Cerebellar cortex (tissue), 1 donor: ENCODE data around the gene FCSK.
"Not testable (repeated sequence)": the region's sequence is repeated elsewhere in the genome, so short reads cannot be mapped to it uniquely, and the experiment has no call there.

Source experiments
- DNase-seq: peaks from one replicate; pipeline ENCODE4 v3.0.0-alpha.2; 2015; ENCODE audit warnings: low spot score

Gene FCSK

DNA sequence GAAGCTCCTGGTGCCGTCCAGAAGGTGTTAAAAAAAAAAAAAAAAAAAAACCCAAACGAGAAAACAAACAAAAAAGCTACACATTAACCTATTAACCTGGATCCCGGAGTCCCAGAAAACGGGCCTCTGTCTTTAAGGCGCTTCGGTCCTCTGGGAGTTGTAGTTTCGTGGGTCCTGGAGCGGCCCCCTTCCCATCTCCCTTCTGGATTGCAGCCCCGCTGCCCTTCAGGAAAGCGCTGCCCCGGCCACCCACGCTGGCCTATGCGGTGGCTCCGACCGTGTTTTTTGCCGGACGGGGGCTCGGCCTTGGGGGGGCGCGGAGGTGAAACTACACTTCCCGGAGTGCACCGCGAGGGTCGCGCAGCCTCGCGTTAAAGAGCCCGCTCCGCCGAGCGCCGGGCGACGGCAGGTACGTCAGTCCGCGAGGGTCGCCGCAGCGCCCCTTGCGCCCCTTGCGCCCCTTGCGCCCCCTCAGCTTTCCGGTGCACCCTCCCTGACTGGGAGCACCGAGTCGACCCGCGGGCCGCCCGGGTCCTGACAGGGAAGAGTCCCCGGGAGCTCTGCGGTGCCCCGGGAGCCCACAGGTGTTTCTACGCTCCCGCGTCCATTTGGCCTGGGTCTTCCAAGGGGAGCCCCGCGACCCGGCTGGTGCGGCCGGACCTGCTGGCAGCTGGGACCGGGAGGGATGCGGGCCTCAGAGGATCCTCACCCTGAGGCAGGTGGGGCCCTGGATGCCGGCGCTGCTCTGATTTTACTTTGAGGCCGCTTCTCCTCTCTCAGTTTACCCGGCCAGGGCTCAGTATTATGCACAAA lies at the start of gene FCSK:
FCSK (plus strand) TSS at position 374 of the 813 bp plus-strand sequence. CDS start 8,596 bp downstream, outside the sequence.
- DNase-seq = peak; percentile 82

DNA sequence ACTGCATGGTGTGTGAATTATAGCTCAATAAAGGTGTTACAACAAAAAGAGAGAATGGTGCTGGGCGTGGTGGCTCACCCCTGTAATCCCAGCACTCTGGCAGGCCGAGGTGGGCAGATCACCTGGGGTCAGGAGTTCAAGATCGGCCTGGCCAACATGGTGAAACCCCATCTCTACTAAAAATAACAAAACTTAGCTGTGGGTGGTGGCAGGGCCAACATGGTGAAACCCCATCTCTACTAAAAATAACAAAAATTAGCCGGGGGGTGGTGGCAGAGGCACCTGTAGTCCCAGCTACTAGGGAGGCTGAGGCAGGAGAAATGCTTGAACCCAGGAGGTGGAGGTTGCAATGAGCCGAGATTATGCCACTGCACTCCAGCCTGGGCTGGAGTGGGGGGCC lies 48.3 kb upstream of the FCSK start:
- not testable (repeated sequence) for DNase-seq

DNA sequence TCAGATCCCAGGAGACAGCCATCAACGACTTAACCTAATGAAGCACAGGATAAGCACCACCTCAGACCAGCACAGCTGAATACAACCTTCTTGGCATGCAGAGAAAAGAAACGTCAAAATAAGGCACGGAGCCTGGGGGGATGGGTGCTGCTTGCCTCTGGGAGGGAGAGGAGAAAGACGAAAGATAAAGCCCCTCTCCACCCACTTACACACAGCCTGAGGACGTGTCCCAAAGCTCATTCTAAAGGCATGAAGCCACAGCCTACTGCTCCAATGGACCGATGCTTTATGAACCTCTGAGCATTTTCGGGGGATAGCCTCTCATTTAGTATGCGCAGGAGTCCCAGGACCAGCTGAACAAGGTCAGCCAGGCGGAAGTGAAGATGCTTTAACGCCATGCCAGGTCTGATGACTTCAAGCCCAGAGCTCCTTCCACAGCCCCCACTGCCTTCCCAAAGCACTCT lies 46.6 kb upstream of the FCSK start:
- DNase-seq = peak; percentile 48

GRCh38 chr16:70410734-70411133 lies 43.7 kb upstream of the FCSK start:
- peak; percentile 94 for DNase-seq

DNA sequence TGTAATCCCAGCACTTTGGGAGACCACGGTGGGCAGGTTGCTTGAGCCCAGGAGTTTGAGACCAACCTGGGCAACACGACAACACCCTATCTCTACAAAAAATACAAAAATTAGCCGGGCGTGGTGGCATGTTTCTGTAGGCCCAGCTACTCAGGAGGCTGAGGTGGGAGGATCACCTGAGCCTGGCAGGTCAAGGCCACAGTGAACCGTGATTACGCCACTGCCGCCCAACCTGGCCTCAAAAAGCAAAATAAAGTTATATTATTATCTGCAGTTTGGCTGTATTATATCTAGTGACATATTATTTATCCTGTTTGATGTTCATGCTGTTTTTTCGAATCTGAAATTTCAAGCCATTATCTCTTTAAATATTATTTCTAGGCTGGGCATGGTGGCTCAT lies 42.0 kb upstream of the FCSK start:
- no peak for DNase-seq

DNA sequence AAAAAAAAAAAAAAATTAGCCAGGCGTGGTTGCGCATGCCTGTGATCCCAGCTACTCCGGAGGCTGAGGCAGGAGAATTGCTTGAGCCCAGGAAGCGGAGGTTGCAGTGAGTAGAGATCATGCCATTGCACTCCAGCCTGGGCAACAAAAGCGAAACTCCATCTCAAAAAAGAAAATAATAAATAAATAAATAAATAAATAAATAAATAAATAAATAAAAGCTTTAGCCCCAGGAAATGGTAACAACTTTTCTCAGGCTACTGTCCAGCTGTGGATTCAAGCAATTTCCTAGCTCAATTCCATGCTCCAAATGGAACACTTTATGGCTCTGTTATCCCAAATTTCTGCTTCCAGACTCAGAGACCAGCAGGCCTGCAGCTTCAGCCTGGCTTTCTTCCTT lies 40.8 kb upstream of the FCSK start:
- not testable (repeated sequence) for DNase-seq

- no peak for DNase-seq
Measured at GRCh38 chr16:70416748-70417616, 37.4 kb upstream of the FCSK start.

- no peak for DNase-seq
Measured at GRCh38 chr16:70417661-70418060, 36.7 kb upstream of the FCSK start.

DNA sequence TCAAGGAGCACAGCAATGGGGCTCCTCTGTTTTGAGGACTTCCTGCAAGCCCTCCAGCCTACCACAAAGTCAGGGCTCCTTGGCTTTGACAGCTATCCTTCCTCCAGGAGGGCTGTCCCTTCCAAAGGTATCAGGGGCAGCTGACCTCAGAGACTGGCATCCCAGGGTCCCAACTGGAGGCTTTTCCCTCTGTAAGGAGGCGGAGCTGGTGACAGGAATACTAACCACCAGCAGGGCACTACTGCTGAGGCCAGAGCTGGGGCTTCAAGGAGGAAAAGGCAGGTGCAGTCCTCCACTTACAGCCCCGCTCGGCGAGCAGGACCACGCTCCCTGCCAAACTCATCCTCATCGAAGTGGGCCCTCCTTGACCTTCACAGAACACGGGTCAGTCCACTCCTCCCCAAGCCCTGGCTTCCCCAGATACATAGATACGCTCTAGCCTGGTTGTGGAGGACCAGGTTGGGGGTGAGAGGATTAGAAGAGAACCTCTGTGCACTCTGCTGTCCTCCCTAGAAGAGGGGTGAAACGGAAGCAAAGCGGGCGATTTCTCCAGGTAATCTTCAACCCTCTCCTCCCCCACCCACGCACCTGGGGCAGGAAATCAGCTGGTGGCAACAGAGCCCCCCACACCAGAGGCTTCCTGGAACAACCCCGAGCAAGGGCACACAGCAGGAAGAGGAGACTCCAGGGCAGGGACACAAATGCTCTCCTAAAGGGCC lies 36.0 kb upstream of the FCSK start:
- no peak for DNase-seq

GRCh38 chr16:70418993-70419318 lies 35.4 kb upstream of the FCSK start:
- DNase-seq = no peak

- DNase-seq = no peak
Measured at GRCh38 chr16:70419384-70420327, 34.7 kb upstream of the FCSK start.

GRCh38 chr16:70421014-70421413 lies 33.4 kb upstream of the FCSK start:
- DNase-seq = no peak

DNA sequence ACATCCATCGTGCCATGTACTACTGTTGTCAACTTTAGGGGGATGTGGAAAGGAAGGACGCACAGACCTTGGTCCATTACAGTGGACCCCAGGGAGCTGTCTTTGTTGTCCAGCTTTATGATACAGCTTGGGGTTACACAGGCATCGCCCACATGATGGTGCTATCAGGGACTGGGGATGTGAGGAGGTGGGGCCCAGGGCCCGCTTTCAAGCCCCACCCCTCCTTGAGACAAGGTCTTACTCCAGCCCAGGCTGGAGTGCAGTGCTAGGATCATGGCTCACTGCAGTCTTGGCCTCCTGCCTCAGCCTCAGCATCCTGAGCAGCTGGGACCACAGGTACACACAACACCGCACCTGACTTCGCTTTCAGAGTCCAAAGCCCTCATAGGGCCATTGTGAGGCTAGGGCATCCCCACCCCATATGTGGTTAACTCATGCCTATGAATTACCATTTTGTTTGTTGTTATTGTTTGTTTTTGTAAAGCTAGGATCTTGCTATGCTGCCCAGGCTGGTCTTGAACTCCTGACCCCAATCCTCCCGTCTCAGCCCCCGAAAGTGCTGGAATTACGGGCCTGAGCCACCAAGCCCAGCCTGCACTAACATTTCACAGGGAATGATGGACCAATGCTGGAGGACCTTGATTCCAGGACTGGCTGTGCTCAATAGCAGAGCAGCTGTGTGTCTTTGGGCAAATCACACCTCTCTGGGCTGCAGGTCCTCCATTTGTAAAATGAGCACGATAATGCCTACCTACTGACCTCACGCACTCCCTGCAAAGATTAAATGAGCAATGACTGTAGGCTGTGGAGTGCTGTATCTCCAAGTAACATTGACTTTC lies 32.7 kb upstream of the FCSK start:
- no peak for DNase-seq

- no peak for DNase-seq
Measured at GRCh38 chr16:70422543-70422942, 31.9 kb upstream of the FCSK start.

DNA sequence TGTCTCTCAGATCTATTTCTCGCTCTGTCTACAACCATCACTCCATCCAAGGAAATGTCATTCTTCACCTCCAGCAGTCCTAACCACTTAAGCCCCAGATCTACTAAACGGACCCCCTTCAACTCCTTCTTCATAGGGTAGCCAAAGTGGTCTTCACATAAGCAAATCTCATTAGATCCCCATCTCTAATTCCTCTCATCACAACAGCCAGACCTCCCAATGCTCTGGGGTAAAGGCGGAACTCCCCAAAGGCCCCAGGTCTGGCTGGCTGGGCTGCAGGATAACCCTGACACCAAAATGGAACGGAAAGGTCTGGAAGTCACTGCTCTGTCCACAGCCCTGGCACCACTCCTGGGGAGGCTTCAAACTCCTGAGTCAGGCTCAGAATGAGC lies 26.6 kb upstream of the FCSK start:
- DNase-seq = no peak

GRCh38 chr16:70428178-70428998 lies 26.0 kb upstream of the FCSK start:
- peak; percentile 84 for DNase-seq

DNA sequence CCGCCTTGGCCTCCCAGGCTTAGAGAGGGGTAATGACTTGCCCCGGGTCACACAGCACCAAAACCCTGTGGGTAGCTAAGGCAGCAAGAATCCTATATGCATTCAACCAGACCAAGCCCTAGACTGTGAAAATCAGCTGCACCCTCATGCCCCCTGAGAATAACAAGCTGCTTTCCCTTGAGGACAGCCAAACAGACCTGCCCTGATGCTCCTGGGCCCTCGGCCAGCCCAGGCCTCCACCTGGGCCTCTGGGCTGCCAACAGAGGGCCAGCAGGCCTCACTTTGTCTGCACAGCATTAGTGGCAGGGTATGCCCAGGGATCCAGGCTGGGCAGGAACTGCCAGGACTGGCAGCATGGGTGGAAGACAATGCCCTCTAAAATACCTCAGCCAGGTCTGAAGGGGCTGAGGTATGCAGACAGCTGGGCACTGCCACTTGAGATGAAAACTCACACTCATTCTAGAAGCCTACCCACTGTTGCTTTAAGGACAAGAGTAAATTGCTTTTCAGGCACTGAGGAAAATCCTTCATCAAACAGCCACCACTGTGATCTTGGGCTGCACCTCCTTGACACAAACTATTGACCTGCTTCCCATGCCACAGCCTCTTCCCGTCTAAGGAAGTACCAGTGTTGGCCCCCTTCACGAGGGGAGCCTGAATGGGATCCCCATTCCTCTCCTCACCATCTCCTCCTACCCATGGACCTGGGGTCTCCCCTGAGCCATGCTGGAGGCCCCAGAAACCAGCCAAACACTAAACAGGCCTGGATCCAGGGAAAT lies 24.3 kb upstream of the FCSK start:
- peak; percentile 43 for DNase-seq

GRCh38 chr16:70430667-70431536 lies 23.5 kb upstream of the FCSK start:
- DNase-seq = no peak
